GDM1 (cell line): ENCODE results near the gene SLC7A6OS.

Experiments used
- DNase-seq: peaks from one replicate; lab custom pipeline; 2025; lab: John Stamatoyannopoulos, UW

The SLC7A6OS gene

DNA sequence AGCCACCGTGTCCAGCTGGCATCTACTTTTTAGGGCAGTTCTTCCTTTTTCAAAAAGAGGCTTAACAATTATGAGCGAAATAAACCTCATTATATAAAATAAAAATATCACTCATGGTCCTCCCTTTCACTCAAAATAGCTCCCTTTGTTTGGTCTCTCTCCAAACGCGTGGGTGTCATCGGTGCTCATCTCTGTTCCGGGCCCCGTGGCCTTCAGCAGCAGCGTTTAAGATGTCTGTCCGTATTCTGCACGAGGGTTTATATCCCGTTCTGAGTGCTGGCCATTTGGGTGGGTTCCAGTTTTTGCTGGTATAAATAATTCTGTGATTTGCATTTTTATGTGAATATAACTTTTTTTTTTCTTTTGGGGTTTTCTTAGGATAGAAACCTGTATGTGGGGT, 33.5 kb upstream of the SLC7A6OS start:
- DNase-seq: no peak

DNA sequence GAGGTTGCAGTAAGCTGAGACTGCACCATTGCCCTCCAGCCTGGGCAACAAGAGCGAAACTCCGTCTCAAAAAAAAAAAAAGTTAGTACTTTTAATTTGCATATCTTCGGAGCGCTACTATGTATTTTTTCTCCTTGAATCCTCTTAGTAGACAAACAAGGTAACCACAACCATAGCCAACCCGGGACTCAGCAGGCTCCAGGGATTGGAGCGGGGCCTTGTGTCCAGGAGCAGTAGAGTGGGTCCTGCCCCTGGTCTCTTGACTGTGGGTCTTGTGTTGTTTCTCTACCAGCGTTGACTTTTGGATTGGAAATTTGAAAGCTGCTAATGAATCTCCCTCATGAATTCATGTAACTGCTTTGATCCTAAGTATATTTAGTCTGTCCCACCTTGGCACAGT, 32.4 kb upstream of the SLC7A6OS start:
- DNase-seq: no peak

DNA sequence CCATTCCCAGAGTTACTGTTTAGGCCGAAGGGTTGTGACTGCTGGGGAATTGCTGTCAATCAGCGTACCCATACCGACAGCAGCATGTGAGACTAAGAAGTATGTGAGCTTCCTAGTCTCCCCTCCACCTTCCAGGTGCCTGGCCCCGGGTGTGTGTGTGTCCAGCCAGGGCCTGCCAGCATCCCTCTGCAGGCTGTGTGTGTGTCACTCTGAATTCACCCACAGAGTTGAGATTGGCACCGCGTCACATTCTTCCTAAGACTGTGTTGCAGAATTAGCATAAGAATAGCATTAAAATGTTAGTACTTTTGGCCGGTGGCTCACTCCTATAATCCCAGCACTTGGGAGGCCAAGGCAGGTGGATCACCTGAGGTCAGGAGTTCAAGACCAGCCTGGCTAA, 31.9 kb upstream of the SLC7A6OS start:
- DNase-seq: no peak

DNA sequence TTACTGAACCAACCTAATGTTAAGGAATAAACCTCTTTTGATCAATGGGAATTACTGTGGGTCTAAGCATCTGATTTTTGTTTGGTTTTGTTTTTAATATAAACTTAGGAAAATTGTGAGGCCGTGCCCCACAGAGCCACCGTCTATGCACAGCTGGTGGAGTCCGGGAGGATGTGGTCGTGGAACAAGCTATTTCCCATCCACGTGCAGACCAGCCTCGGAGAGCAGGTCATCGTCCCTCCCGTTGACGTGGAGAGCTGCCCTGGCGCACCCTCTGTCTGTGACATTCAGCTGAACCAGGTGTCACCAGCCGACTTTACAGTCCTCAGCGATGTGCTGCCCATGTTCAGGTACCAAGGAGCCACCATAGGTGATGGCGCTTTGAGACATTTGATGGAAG, 28.5 kb upstream of the SLC7A6OS start:
- no peak for DNase-seq

DNA sequence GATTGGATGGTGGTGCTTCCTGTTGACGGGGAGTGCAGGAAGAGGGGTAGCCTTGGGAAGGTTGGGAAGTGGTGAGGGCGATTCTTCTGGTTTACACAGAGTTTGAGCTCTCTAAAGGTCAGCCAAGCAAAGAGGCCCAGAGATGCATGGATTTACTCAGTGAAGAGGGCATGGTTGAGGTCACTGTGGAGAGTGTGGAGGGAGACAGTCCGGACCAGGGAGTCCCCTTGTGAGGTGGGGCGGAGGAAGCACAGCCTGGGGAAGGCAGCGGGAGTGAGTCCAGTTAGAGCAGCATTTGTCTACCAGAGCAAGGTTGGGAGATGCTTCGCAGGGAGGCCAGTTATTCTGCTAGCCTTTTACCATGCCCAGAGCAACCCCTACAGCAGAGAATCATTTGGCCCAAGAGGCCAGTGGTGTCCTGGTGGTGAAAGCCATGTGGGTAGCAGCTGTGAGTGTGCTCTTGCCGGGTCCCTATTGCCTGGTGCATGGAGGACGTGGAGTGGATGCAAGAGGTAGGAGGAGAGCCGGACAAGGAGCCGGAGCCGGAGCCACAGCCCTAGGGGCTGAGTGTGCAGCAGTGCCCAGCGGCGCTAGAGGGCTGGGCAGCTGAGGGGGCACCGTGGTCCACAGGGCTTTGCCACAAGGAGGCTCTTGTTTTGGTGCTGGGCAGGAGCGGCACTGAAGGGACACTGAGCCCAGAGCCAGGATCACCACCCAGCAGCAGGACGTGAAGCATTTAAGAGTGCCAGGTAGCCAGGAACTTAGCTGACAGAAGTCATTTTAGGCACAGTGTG, 27.8 kb upstream of the SLC7A6OS start:
- DNase-seq: no peak

- DNase-seq: no peak
Observed at GRCh38 chr16:68335175-68335574, 24.4 kb upstream of the SLC7A6OS start.

DNA sequence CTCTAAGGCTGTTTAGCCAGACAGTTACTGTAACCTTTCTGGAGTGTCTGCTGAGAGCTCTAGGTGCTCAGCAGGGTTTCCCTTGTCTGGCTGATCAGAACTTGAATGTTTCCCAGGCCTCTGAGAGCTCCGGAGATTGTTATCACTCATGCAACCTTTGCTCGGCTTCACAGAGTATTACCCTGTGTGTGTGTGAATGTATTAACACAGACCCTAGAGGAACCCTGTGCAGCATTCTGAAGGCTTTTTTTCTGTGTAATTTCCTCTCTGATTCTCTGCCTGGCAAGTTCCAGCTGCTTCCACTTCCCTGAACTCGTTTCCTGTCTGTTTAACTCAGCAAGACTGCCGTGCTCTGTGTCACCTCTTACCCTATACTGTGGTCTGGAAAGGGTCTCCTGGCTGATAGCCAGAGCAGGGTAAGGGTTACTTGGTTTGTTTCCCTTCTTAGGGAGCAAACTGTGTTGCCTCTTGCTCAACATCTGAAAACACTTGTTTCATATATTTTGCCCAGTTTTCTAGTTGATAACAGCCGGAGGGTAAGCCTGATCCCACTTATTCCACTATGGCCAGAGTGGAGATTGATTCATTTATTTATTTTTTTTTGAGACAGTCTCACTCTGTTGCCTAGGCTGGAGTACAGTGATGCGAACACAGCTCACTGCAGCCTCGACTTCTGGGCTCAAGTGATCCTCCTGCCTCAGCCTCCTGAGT, 21.8 kb upstream of the SLC7A6OS start:
- peak; percentile 61 for DNase-seq

DNA sequence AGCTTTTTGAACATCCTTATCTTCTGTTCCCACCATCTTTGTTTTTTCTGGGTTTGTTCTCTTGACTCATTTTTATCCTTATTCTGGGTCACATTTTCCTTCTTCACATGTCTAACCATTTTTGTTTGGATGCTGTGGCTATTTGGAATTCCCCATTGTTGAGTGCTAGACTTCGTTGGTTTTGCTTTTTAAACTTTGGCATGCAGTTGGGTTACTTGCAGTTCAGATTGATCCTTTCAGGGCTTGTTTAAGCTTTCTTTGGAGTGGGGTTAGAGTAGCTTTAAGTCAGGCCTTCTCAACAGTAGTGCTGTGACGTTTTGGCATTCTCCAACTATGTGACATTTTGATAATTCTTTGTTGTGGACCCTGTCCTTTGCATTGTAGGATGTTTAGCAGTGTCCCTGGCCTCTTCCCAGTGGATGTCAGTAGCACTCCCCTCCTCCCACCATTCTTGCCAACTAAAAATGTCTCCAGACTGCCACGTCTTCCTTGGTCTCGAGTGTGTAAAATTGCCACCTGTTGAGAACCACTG, 21.2 kb upstream of the SLC7A6OS start:
- DNase-seq: no peak

DNA sequence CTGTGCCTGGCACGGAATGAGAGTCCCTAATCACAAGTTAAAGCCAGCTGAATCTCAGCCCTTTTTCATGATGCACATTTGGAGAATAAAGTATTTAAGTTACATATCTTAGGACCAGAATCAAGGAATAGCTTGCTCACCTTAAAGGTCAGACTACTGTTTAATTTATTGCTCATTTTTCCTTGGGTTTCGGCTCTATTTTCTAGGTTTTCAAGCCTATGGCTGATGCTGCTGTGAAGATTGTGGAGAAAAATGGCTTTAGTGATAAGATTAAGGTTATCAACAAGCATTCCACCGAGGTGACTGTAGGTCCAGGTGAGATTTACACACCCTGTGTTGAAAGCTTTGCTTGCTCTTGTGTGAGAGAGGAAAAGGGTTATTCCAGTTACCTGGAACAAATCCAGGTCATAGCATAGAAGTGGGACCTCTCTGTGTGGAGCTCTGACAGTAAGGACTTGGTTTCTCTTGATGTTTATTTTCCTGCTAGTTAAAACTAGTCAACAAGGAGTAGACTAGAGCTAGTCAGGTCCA, 18.2 kb upstream of the SLC7A6OS start:
- DNase-seq: no peak

DNA sequence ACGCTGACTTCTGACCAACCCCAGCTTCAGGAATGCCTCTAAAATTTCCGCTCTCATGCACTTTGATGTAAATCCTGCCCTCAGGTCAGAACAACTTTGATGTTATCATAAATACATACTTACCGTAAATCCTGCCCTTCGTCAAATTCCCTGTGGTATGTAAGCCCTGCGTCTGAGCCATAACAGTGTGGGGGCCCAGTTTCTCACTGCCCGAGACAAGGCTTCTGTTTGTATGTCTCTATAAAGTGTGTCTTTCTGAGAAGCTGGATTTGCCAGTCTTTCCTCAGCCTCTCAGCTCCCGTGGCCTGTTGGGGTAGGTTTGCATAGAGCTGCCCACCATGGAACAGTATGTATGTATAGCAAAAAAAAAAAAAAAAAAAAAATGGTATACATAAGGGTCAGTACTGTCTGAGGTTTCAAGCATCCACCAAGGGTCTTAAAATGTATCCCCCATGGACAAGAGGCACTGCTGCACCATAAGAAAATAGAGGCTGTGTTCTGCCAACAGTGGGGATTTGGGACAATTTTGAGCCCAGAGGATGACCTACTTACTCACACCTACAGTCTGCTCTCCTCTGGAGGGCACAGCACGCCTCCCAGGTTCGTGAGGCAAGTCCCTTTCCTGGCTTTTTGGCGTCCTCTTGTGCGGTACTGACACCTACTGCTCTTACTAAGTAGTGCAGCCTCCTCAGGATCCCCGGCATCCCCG, 17.6 kb upstream of the SLC7A6OS start:
- DNase-seq: peak; percentile 35

GRCh38 chr16:68324780-68325357, 14.1 kb upstream of the SLC7A6OS start:
- DNase-seq: no peak

DNA sequence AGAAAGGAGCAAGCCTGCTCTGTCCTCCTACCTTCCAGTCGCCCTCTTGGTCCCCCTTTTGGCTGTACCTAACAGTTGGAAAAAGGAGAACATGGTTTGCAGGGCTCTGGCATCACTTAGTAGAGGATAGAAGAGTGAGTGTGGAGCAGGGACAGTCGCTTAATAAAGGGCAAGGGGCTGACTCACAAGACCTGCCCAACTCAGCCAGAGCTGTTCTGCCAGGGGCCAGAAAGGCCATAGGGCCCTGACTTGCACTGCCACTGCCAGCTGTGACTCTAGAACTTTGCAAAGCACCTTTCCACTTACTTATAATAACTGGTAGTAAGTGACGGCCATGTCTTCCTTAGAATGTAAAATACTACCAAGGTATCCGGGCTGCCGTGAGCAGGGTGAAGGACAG, 13.6 kb upstream of the SLC7A6OS start:
- DNase-seq: no peak

DNA sequence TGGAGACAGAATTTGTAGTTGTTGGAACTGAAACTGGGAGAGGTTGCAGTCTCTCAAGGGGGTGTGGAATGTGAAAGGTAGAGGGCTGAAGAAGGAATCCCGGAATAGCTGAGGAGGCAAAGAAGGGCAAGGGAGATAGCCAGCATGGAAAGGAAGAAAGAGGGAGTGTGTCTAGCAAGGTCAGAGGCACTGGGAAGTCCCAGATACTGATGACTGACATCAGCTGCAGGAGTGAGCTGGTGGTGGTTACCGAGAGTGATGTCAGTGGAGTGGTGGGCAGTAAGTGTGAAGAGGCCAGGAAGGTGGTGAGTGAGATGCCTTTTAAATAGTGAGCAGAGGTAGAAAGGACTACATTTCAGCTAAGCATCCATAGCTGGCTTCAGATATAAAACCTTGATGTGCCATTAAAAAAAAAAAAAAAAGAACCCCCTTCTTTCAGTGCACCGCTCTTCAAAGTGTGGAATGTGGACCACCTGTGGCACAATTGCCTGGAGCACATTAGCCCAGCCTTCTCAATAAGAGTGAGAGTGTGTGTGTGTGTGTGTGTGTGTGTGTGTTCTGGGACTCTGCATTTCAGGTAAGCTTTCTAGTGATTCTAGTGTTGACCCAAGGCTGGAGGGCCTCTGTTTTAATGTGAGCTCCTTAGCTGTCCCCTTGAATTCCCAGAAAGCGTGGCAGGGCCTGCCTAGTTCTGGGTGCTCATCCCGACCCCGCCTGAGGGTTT, 8.6 kb upstream of the SLC7A6OS start:
- no peak for DNase-seq

DNA sequence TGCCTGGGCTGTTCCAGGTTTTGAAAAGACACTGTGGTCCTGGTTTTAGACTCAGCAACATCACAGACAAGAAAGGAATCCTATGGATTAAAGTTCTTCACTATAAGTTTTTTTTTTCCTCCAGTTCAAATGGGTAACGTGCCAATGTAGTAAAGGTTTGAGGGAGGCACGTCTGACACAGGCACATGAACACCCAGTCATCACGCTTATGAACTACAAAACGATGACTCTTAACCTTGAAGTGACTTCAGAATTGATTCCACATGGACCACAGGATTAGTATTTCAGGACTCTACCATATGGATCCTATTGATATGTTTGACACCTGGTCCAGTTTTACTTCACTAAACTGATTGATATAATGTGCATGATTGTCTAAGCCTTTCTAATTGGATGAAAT, 2.4 kb upstream of the SLC7A6OS start:
- DNase-seq: no peak

- DNase-seq: no peak
Observed at GRCh38 chr16:68310437-68310773, 341 bp downstream of the SLC7A6OS start.

- no peak for DNase-seq
Observed at GRCh38 chr16:68309799-68310198, 947 bp downstream of the SLC7A6OS start.

DNA sequence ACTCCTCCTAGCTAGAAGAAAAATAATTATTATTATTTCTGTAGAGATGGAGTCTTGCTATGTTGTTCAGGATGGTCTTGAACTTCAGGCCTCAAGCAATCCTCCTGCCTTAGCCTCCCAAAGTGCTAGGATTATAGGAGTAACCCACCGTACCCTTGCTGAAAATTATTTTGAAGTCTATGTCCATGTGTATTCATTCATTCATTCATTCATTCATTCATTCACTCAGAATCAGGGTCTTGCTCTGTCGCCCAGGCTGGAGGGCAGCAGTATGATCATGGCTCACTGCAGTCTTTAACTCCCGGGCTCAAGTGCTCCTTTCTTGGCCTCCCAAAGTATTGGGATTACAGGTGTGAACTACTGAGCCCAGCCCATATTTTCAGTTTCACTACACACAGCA, 4.1 kb downstream of the SLC7A6OS start:
- DNase-seq: no peak

- DNase-seq: no peak
Observed at GRCh38 chr16:68300734-68301459, 9.8 kb downstream of the SLC7A6OS start.

GRCh38 chr16:68299571-68300453, 10.9 kb downstream of the SLC7A6OS start:
- DNase-seq: no peak
